ENCODE results near the gene CIRBP. TPM values are rescaled to one million over a fixed set of nuclear protein-coding genes. Genes with fewer than 3 reads are reported as not detected.
A peak's percentile ranks its signal among the peaks of the same experiment; 100 is the strongest.

Gene CIRBP
- total RNA-seq, 2 donors from 2014 or later, result 492 to 644 TPM

- Histone ChIP-seq H3K27me3 (replicated peaks; ENCODE audit: insufficient read depth) (peaks cover 18% of the 10 kb centered on the region), H3K4me3 (no peak within 1 kb of the TSS), H3K9me3 (no peaks in the 10 kb centered on the region), H3K27ac (peak within 1 kb of the TSS in 1 of 2 donors; percentile 17), H3K4me1 (ENCODE audit: control insufficient read depth in 1 of 2, low read depth in 2 of 2) (peaks cover 0 to 16% of the 10 kb centered on the region in 2 donors), H3K36me3 (no peaks in the 10 kb centered on the region)
- ATAC-seq (ENCODE audit: insufficient number of reproducible peaks, low FRiP score, low read depth), result no peak
- TF ChIP-seq CTCF (IDR thresholded peaks at IDR 0.05), result no peak
- DNase-seq (ENCODE audit: low spot score), result no peak
These were observed 16.7 kb downstream of the CIRBP start, which contains the start of gene EFNA2 for GRCh38 chr19:1285737-1286360. Gene EFNA2 (plus strand): TSS chr19:1285873. CDS start chr19:1286169, 296 bp downstream.

GRCh38 chr19:1286487-1287353 is 17.6 kb downstream of the CIRBP start:
- Histone ChIP-seq H3K4me1 (ENCODE audit: control insufficient read depth in 1 of 2, low read depth in 2 of 2) (peaks cover 0 to 16% of the 10 kb centered on the region in 2 donors), H3K27ac (peak overlapping the region in 1 of 2 donors; percentile 17), H3K9me3 (no peaks in the 10 kb centered on the region), H3K4me3 (no peak overlapping the region), H3K27me3 (replicated peaks; ENCODE audit: insufficient read depth) (peaks cover 18% of the 10 kb centered on the region), H3K36me3 (no peaks in the 10 kb centered on the region)
- DNase-seq (ENCODE audit: low spot score), result no peak
- no peak for TF ChIP-seq CTCF (IDR thresholded peaks at IDR 0.05)
- ATAC-seq (ENCODE audit: insufficient number of reproducible peaks, low FRiP score, low read depth), result no peak

- Histone ChIP-seq H3K9me3 (no peaks in the 10 kb centered on the region), H3K27me3 (replicated peaks; ENCODE audit: insufficient read depth) (peaks cover 18% of the 10 kb centered on the region), H3K4me3 (no peak overlapping the region), H3K4me1 (ENCODE audit: control insufficient read depth in 1 of 2, low read depth in 2 of 2) (peaks cover 0 to 16% of the 10 kb centered on the region in 2 donors), H3K27ac (no peak overlapping the region), H3K36me3 (no peaks in the 10 kb centered on the region)
- TF ChIP-seq CTCF (IDR thresholded peaks at IDR 0.05), result no peak
- no peak for ATAC-seq (ENCODE audit: insufficient number of reproducible peaks, low FRiP score, low read depth)
- no peak for DNase-seq (ENCODE audit: low spot score)
These were observed 18.5 kb downstream of the CIRBP start for GRCh38 chr19:1287354-1288225.

- DNase-seq (ENCODE audit: low spot score), result no peak
- H3K4me3 ChIP-seq, result no peak overlapping the region
- TF ChIP-seq CTCF (IDR thresholded peaks at IDR 0.05), result no peak
- peaks cover 0 to 16% of the 10 kb centered on the region in 2 donors for H3K4me1 ChIP-seq (ENCODE audit: control insufficient read depth in 1 of 2, low read depth in 2 of 2)
- no peak overlapping the region for H3K27ac ChIP-seq
- no peaks in the 10 kb centered on the region for H3K36me3 ChIP-seq
- H3K9me3 ChIP-seq, result no peaks in the 10 kb centered on the region
- peaks cover 18% of the 10 kb centered on the region for H3K27me3 ChIP-seq (replicated peaks; ENCODE audit: insufficient read depth)
- ATAC-seq (ENCODE audit: insufficient number of reproducible peaks, low FRiP score, low read depth), result no peak
These were observed 19.1 kb downstream of the CIRBP start for GRCh38 chr19:1288226-1288612.
